BLaER1 treated with 17β-estradiol and CSF1 and Interleukin-3, amounts not matched to agents 10 nM and 100 nM (cell line): Measurements from ENCODE around the gene FGB.

Source experiments
- H3K27ac ChIP-seq, 11 experiments: shearing (Covaris generic); formaldehyde crosslinking; 2 replicates each; pipeline ENCODE4 v1.8.1; 2022
- H3K27me3 ChIP-seq, 11 experiments: shearing (Covaris generic); formaldehyde crosslinking; 2 replicates each; pipeline ENCODE4 v1.8.1; 2022
- H3K36me3 ChIP-seq, 11 experiments: shearing (Covaris generic); formaldehyde crosslinking; 2 replicates each; pipeline ENCODE4 v1.8.1; 2022
- H3K4me1 ChIP-seq, 10 experiments: shearing (Covaris generic); formaldehyde crosslinking; 2 replicates each; pipeline ENCODE4 v1.8.1; 2022
- H3K4me2 ChIP-seq, 11 experiments: shearing (Covaris generic); formaldehyde crosslinking; 2 replicates each; pipeline ENCODE4 v1.8.1; 2022
- H3K4me3 ChIP-seq, 10 experiments: shearing (Covaris generic); formaldehyde crosslinking; 2 replicates each; pipeline ENCODE4 v1.8.1; 2022
- H3K9ac ChIP-seq, 11 experiments: shearing (Covaris generic); formaldehyde crosslinking; 2 replicates each; pipeline ENCODE4 v1.8.1; 2022
- H3K9me3 ChIP-seq, 11 experiments: shearing (Covaris generic); formaldehyde crosslinking; replicated peaks in 1 of 11; 2 replicates each; pipeline ENCODE4 v1.8.1; 2022
- H4K20me1 ChIP-seq, 11 experiments: shearing (Covaris generic); formaldehyde crosslinking; 2 replicates each; pipeline ENCODE4 v1.8.1; 2022
- Cebpa-rat ChIP-seq, 11 experiments: shearing (Covaris generic); IDR thresholded peaks; 2 replicates each; pipeline ENCODE4 v1.8.1; 2022

FGB gene

GRCh38 chr4:154602404-154603020 is 39.7 kb downstream of the FGB start:
- H4K20me1 ChIP-seq: no peaks in the 10 kb centered on the region
- H3K4me2 ChIP-seq: no peak overlapping the region
- no peak overlapping the region for H3K9ac ChIP-seq
- H3K4me3 ChIP-seq: no peak overlapping the region
- H3K36me3 ChIP-seq: no peaks in the 10 kb centered on the region
- H3K9me3 ChIP-seq: no peaks in the 10 kb centered on the region
- no peaks in the 10 kb centered on the region for H3K27me3 ChIP-seq
- no peaks in the 10 kb centered on the region for H3K4me1 ChIP-seq
- H3K27ac ChIP-seq: no peak overlapping the region
- TF ChIP-seq Cebpa-rat (IDR thresholded peaks at IDR 0.05): no peak

GRCh38 chr4:154603033-154603943 is 40.5 kb downstream of the FGB start:
- H3K36me3 ChIP-seq: no peaks in the 10 kb centered on the region

GRCh38 chr4:154604696-154605200 is 41.9 kb downstream of the FGB start:
- Histone ChIP-seq H3K4me1 (no peaks in the 10 kb centered on the region), H3K4me2 (no peak overlapping the region), H3K27ac (no peak overlapping the region), H3K36me3 (no peaks in the 10 kb centered on the region), H4K20me1 (no peaks in the 10 kb centered on the region), H3K9me3 (no peaks in the 10 kb centered on the region), H3K27me3 (no peaks in the 10 kb centered on the region), H3K4me3 (no peak overlapping the region), H3K9ac (no peak overlapping the region)
- no peak for TF ChIP-seq Cebpa-rat (IDR thresholded peaks at IDR 0.05)

More at GRCh38 chr4:154603033-154603943, 40.5 kb downstream of the FGB start:
- Histone ChIP-seq H3K27me3 (no peaks in the 10 kb centered on the region), H3K9ac (no peak overlapping the region), H3K4me3 (no peak overlapping the region), H3K4me2 (no peak overlapping the region), H3K27ac (no peak overlapping the region), H3K9me3 (no peaks in the 10 kb centered on the region), H4K20me1 (no peaks in the 10 kb centered on the region), H3K4me1 (no peaks in the 10 kb centered on the region)
- TF ChIP-seq Cebpa-rat (IDR thresholded peaks at IDR 0.05): no peak

- no peak for TF ChIP-seq Cebpa-rat (IDR thresholded peaks at IDR 0.05)
- Histone ChIP-seq H3K27ac (no peak overlapping the region), H3K4me3 (no peak overlapping the region), H3K9ac (no peak overlapping the region), H3K4me1 (no peaks in the 10 kb centered on the region), H4K20me1 (no peaks in the 10 kb centered on the region), H3K4me2 (no peak overlapping the region), H3K27me3 (no peaks in the 10 kb centered on the region), H3K36me3 (no peaks in the 10 kb centered on the region), H3K9me3 (no peaks in the 10 kb centered on the region)
Measured at GRCh38 chr4:154606728-154607723, 44.2 kb downstream of the FGB start.

- Histone ChIP-seq H3K9ac (no peak overlapping the region), H3K27ac (no peak overlapping the region), H4K20me1 (no peaks in the 10 kb centered on the region), H3K9me3 (no peaks in the 10 kb centered on the region), H3K4me1 (no peaks in the 10 kb centered on the region), H3K27me3 (no peaks in the 10 kb centered on the region), H3K36me3 (no peaks in the 10 kb centered on the region), H3K4me2 (no peak overlapping the region), H3K4me3 (no peak overlapping the region)
- no peak for TF ChIP-seq Cebpa-rat (IDR thresholded peaks at IDR 0.05)
Measured at GRCh38 chr4:154608361-154609252, 45.8 kb downstream of the FGB start.

- Histone ChIP-seq H4K20me1 (no peaks in the 10 kb centered on the region), H3K9ac (no peak overlapping the region), H3K36me3 (no peaks in the 10 kb centered on the region), H3K27ac (no peak overlapping the region), H3K4me2 (no peak overlapping the region), H3K27me3 (no peaks in the 10 kb centered on the region), H3K4me3 (no peak overlapping the region), H3K4me1 (no peaks in the 10 kb centered on the region), H3K9me3 (no peaks in the 10 kb centered on the region)
- no peak for TF ChIP-seq Cebpa-rat (IDR thresholded peaks at IDR 0.05)
Measured at GRCh38 chr4:154609532-154609931, 46.7 kb downstream of the FGB start.

GRCh38 chr4:154610582-154610981 is 47.8 kb downstream of the FGB start:
- H3K9ac ChIP-seq: no peak overlapping the region
- no peaks in the 10 kb centered on the region for H3K4me1 ChIP-seq
- no peak overlapping the region for H3K4me2 ChIP-seq
- H3K27ac ChIP-seq: no peak overlapping the region
- no peaks in the 10 kb centered on the region for H3K36me3 ChIP-seq
- no peak for TF ChIP-seq Cebpa-rat (IDR thresholded peaks at IDR 0.05)
- H3K27me3 ChIP-seq: no peaks in the 10 kb centered on the region
- H4K20me1 ChIP-seq: no peaks in the 10 kb centered on the region
- no peaks in the 10 kb centered on the region for H3K9me3 ChIP-seq
- H3K4me3 ChIP-seq: no peak overlapping the region

GRCh38 chr4:154611833-154612232 is 49.0 kb downstream of the FGB start:
- TF ChIP-seq Cebpa-rat (IDR thresholded peaks at IDR 0.05): no peak
- H3K4me3 ChIP-seq: no peak overlapping the region
- H3K9me3 ChIP-seq: no peaks in the 10 kb centered on the region
- no peaks in the 10 kb centered on the region for H4K20me1 ChIP-seq
- H3K36me3 ChIP-seq: no peaks in the 10 kb centered on the region
- H3K4me1 ChIP-seq: peaks cover 0 to 9% (median 6%) of the 10 kb centered on the region in 10 experiments; a peak in 10 of 20 replicates
- H3K4me2 ChIP-seq: no peak overlapping the region
- H3K27ac ChIP-seq: no peak overlapping the region
- no peaks in the 10 kb centered on the region for H3K27me3 ChIP-seq
- no peak overlapping the region for H3K9ac ChIP-seq
